ENCODE measurements around the gene BAIAP2L2.
A peak's percentile ranks its signal among the peaks of the same experiment; 100 is the strongest.

BAIAP2L2 gene

DNA sequence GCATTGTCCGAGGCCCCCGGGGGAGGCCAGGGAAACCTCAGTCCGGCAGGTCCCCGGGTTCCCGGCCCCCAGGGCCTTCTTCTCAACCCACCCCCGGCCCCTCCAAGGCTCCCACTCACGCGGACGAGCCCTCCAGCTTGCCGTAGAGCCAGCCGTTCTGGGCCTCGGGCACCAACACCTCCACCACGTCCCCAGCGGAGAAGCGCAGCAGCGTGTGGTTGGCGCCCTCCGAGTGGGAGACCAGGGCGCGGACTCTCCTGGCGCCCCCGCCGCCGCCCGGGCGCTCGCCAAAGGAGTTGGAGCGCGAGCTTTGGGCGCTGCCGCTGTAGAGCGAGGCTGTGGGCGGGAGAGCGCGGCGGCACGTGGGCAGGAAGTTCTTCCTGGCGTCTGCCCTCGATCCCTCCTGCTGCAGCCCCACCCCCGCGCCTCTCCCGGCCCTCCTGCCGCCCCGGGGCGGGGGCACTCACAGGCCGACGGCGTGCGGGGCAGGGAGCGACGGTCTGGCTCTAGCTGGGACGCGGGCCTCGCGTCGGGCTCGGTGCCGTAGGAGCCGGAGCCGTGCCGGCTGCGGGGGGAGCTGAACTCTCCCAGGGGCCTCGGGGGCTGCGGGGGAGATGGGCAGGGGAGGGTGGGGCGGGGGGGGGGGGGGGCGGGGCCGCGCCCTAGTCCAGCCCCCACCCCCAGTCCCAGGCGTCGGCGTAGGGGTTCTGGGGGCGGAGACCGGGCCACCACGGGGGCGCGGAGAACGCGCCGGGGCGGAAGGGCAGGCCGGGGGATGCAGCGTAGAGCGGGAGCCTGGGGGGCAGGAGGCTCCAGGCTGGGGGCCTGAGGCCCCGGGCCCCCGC, 21.6 kb downstream of the BAIAP2L2 start:
- peak overlapping the region; percentile 22 for H3K4me3 ChIP-seq (ENCODE audit: low read depth, low read length)
- TF ChIP-seq, protein P1, sequence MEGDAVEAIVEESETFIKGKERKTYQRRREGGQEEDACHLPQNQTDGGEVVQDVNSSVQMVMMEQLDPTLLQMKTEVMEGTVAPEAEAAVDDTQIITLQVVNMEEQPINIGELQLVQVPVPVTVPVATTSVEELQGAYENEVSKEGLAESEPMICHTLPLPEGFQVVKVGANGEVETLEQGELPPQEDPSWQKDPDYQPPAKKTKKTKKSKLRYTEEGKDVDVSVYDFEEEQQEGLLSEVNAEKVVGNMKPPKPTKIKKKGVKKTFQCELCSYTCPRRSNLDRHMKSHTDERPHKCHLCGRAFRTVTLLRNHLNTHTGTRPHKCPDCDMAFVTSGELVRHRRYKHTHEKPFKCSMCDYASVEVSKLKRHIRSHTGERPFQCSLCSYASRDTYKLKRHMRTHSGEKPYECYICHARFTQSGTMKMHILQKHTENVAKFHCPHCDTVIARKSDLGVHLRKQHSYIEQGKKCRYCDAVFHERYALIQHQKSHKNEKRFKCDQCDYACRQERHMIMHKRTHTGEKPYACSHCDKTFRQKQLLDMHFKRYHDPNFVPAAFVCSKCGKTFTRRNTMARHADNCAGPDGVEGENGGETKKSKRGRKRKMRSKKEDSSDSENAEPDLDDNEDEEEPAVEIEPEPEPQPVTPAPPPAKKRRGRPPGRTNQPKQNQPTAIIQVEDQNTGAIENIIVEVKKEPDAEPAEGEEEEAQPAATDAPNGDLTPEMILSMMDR (IDR thresholded peaks at IDR 0.05; ENCODE audit: low read depth, low read length) = no peak

DNA sequence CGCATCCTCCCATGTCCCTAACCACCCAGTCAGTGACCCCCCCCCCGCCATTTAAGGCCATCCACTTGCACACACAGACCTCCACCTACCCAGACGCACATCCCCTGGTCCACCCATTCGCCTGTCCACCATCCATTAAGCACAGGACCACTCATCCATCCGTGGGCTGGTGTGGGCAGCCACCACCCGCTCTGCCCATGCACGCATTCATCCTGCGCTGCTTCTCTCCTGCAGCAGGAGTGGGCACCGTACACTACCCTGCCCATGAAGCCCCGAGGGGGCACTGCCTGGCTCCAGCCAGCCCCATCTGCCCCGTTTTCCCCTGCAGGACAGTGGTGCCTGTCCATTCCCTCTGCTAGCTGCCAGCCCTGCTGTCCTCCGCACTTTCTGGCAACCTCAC, 22.6 kb downstream of the BAIAP2L2 start:
- no peak overlapping the region for H3K4me3 ChIP-seq (ENCODE audit: low read depth, low read length)
- TF ChIP-seq, protein P1 (IDR thresholded peaks at IDR 0.05; ENCODE audit: low read depth, low read length) = no peak

DNA sequence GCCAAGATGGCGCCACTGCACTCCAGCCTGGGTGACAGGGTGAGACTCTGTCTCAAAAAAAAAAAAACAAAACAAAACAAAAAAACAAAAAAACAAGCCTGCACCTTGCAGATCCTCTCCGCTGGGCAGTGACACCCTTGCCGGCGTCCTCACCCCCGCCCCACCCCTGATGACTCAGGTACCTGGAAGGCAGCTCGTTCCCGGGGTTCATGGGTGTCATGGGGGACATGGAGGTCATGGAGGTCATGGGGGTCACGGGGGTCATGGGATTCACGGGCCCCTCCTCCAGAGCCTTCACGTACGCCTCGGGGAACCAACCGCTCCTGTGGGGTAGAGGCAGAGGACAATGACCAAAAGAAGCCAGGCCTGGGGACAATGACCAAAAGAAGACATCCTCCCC, 23.5 kb downstream of the BAIAP2L2 start:
- H3K4me3 ChIP-seq (ENCODE audit: low read depth, low read length) = no peak overlapping the region
- TF ChIP-seq, protein P1 (IDR thresholded peaks at IDR 0.05; ENCODE audit: low read depth, low read length) = no peak

DNA sequence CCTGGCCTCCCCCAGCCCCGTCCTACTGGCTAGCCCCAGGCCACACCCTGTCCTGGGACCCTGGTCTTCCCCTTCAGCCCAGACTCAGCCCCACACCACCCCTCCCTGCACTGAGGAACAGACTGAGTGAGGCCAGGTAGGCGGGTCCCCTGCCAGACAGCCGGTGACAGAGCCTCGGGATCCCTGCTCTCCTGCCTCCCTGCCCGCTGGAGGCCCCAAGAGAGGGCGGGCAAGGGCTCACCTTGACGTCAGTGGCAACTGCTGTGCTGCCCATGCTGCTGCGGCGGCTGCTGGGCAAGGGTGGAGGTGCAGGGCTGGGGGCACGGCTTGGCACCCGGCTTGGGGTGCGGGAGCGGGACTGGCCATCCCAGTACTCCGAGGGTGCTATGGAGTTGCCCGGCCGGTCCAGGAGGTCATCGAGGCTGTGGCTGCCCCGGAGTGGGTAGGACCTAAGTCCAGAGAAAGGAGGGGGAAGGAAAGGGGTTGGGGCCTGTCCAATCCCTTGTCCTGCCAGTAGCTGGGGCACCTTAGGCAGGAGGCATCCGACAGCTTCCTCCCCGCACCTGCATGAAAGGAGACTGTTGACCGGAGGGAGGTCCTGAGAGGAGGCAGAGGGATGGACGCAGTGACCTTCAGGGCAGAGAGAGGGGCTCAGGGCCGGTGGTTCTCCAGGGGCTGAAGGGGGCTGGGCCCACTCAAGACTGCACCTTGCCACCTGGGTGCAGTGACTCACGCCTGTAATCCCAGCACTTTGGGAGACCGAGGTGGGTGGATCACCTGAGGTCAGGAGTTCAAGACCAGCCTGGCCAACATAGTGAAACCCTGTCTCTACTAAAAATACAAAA, 24.3 kb downstream of the BAIAP2L2 start:
- TF ChIP-seq, protein P1 (IDR thresholded peaks at IDR 0.05; ENCODE audit: low read depth, low read length) = no peak
- no peak overlapping the region for H3K4me3 ChIP-seq (ENCODE audit: low read depth, low read length)

DNA sequence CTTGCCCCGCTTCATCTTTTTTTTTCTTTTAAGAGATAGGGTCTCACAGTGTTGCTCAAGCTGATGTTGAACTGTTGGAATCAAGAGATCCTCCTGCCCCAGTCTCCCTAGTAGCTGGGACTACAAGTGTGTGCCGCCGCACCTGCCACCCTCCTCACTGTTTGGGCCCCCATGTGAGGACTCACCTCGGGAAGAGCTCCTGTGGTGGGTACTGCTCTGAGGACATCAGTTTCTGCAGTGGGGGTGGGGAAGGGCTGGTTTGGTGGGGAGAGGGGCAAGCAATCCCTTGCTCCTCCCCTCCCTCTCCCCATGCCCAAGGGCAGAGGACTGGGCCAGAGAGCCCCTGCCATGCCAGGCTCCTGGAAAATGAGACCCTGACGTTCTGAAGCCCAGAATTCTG, 25.0 kb downstream of the BAIAP2L2 start:
- H3K4me3 ChIP-seq (ENCODE audit: low read depth, low read length) = no peak overlapping the region
- TF ChIP-seq, protein P1 (IDR thresholded peaks at IDR 0.05; ENCODE audit: low read depth, low read length) = no peak

DNA sequence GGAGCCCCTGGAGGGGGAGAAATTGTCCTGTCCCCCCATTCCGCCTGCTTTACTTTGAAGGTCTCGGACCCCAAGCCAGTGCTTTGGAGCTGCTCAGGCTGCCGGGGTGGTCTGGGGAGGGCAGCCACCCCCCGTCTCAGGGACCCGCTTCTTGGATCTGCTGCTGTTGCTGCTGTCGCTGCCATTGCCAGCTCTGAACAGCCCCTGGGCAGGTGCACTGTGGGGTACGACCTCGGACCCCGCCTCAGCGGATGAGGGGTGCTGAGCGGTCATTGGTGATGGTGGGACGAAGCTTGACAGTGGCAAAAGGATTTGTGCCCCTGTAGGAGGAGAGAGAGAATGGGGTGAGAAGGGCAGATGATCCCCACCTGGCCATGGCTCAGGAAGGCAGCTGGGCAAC, 25.4 kb downstream of the BAIAP2L2 start:
- no peak overlapping the region for H3K4me3 ChIP-seq (ENCODE audit: low read depth, low read length)
- TF ChIP-seq, protein P1 (IDR thresholded peaks at IDR 0.05; ENCODE audit: low read depth, low read length) = no peak

Data from WI38 (cell line).